GM10266 (cell line): Measurements from ENCODE around the gene GP5.

Source experiments
- DNase-seq: peaks from one replicate; pipeline ENCODE4 v3.0.0; 2012; ENCODE audit errors: extremely low spot score
- CTCF ChIP-seq: IDR thresholded peaks from 2 replicates; pipeline ENCODE4 v1.5.1; 2012; ENCODE audit warnings: mild to moderate bottlenecking, low read depth; ENCODE audit not compliant: control insufficient read depth, insufficient read depth; ENCODE audit errors: missing control alignments

GP5 gene

GRCh38 chr3:194384569-194385001, 14.5 kb downstream of the GP5 start:
- no peak for TF ChIP-seq CTCF
- DNase-seq = no peak

- no peak for DNase-seq
- no peak for TF ChIP-seq CTCF
Measured at GRCh38 chr3:194384156-194384555, 14.9 kb downstream of the GP5 start.

GRCh38 chr3:194383276-194383940, 15.7 kb downstream of the GP5 start:
- DNase-seq = no peak
- no peak for TF ChIP-seq CTCF

- no peak for TF ChIP-seq CTCF
- no peak for DNase-seq
Measured at GRCh38 chr3:194382892-194383223, 16.2 kb downstream of the GP5 start.

- TF ChIP-seq CTCF = no peak
- no peak for DNase-seq
Measured at GRCh38 chr3:194382196-194382891, 16.7 kb downstream of the GP5 start.

- no peak for DNase-seq
- TF ChIP-seq CTCF = no peak
Measured at GRCh38 chr3:194381460-194381875, 17.6 kb downstream of the GP5 start.

GRCh38 chr3:194380326-194380725, 18.7 kb downstream of the GP5 start:
- no peak for TF ChIP-seq CTCF
- DNase-seq = no peak
